NCI-H1092 (cell line): ENCODE data around the gene SYNDIG1.

Experiments used
- DNase-seq: peaks from one replicate; lab custom pipeline; 2025; lab: John Stamatoyannopoulos, UW

SYNDIG1 gene

DNA sequence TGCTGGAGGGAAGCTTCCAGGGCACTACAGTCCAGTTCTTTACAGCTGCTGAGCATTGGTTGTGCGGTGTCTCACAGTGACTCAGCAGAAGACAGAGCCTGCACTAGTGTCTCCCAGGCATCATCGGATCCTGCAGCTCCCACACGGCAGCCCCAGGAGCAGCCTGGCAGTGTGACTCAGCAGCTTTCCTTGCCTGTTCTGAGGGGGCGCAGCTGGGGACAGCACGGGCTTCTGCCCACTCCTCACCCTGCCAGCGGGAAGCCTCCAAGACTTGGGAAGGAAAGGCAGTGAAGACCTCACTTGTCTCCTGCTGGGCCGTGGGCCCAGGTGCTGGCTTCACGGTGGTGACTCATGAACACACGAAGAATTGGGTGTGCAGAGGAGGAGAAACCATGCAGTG lies 165.4 kb downstream of the SYNDIG1 start:
- no peak for DNase-seq

- no peak for DNase-seq
These were observed 167.2 kb downstream of the SYNDIG1 start for GRCh38 chr20:24636626-24637025.

DNA sequence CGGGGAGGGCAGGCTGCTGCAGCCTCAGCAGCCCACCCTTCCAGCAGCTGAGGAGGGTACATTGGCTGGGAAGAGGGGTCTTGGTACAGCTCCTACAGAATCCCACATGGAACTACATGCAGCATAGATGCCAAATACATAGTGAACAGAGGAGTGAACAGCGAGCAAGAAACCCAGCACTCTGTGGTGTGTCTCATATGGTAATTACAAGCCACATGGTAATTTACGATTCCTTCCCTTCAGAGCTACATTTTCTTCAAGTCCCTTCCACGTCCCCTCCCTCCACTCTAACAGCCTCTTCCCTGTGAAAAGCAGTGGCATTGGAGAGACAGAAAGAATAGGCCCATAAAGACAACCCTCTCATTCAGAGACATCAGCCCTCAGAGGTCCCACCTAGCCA lies 167.7 kb downstream of the SYNDIG1 start:
- DNase-seq, result no peak

GRCh38 chr20:24637941-24638340 lies 168.5 kb downstream of the SYNDIG1 start:
- no peak for DNase-seq

DNA sequence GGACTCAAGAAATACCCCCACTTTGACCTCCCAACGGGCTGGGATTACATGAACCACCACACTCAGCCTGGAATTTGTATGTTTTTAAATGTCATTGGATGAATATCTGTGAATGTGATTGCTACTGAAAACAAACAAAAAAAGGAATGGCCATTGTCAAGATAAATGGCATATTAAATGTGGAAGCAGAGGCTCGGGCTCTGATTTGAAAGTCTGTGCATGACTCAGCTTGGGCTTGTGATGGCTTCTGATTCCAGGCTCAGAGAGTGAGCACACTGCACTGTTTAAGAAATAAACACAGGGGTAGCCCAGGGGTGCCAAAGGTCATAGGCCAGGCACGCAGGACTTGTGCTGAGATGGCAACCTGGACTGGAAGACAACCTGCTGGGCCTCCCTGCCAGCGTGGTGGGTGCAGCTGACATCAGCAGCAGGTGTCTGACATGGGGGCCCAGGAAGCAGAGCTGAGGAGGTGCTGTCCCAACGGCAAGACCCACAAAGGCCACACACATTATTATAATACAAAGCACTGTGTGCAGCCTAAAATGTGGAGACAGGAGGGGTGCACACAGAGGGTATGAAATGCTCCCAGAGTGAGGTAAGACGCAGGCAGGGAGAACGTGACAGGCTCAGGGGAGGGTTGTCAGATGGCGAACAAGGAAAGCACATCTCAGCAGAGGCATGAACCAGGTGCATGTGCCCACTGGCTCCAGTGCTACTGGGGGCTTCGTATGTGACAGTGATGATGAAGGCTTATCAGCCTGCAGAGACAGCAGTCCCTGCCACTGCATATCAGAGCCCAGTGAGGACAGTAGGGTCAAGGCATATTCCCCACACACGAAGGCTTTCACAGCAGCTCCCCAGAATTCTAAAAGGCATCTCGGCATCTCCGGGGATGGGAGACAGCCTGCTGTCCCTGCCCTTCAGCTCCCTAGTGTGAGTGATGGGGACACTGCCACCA lies 169.4 kb downstream of the SYNDIG1 start:
- no peak for DNase-seq

DNA sequence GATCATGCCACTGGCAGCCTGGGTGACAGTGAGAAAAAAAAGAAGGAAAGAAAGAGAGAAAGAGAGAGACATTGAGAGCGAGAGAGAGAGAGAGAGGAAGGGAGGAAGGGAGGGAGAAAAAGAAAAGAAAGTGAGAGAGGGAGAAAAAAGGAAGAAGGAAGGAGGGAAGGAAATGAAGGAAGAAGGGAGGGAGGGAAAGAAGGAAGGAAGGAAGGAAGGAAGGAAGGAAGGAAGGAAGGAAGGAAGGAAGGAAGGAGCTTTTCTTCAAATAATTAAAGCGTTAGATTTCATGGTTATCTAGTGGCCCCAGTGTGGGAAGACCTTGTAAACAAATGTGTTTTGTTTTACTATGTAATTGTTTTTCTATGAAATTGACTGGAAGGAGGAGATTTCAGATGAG lies 170.8 kb downstream of the SYNDIG1 start:
- no peak for DNase-seq

- DNase-seq, result no peak
These were observed 171.3 kb downstream of the SYNDIG1 start for GRCh38 chr20:24640686-24641085.

GRCh38 chr20:24643731-24644626 lies 174.6 kb downstream of the SYNDIG1 start:
- DNase-seq, result no peak

- DNase-seq, result no peak
These were observed 176.9 kb downstream of the SYNDIG1 start for GRCh38 chr20:24646321-24646720.

DNA sequence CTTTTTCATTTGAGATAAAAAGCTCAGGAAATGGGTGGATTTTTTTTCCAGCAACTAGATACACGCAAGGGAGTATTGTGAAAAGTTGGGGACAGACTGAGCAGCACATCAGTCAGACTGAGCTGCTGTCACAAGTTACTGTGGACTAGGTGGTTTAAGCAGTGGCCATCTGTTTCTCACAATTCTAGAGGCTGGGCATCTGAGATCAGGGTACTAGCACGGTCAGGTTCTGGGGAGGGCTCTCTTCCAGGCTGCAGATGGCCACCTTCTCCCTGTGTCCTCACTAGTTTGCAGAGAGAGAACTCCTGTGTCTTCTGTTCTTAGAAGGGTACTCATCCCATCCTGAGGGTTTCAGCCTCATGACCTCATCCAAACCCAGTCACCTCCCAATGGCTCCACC lies 178.3 kb downstream of the SYNDIG1 start:
- DNase-seq, result no peak

GRCh38 chr20:24648481-24648880 lies 179.1 kb downstream of the SYNDIG1 start:
- DNase-seq, result no peak

DNA sequence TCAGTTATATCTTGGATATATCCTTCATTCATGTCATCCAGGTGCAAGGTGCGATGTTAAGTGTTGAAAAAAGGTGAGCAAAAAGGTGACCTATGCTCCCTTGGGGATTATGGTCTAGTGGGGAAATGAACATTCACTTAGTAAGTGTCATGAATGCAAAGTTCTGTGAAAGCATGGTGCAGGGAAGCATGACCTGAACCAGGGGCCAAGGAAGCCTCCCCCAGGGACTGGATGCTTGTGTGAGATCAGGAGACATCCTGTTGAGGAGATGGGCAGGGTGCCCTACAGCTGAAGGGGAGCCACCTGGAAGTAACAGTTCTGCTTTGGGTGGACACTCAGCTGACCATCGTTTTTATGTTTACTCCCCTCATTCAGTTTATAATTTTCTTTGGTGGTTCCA lies 179.5 kb downstream of the SYNDIG1 start:
- DNase-seq, result no peak

- DNase-seq, result no peak
These were observed 180.5 kb downstream of the SYNDIG1 start for GRCh38 chr20:24649787-24650490.

DNA sequence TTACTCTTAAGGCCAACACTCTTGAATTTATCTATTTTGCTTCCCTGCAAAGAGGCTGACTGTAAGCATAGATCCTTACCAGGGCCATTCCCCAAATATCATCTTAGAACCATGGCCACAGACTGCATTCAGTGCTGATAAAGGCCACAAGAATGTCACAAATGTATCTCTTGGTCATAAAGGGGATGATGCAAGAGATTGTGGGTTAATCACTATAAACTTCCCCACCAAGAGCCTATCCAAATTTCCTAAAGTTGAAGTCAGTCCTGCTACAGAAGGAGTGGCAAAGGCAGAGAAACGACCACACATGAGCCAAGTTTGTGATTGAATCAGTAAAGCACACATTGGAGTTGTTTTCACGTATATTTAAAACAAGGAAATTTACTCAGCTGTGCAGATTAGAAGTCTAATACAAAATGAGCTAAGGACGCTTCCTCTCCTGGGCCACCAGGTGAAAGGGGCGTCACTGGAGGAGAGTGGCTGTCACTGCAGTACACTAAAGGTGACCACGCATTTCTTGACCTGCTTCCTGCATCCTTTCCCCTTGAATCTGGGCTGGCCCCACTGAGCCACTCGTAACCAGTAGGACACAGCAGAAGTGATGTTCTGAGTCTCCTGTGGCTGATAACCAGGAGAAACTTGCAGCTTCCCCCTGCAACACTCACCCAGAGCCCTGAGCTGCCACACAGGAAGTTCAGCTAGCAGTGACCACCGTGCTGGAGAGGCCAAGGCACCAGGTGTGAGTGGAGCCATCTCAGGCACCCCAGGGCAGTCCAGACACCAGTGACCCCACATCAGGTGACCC lies 181.9 kb downstream of the SYNDIG1 start:
- no peak for DNase-seq

GRCh38 chr20:24651976-24652345 lies 182.5 kb downstream of the SYNDIG1 start:
- no peak for DNase-seq

DNA sequence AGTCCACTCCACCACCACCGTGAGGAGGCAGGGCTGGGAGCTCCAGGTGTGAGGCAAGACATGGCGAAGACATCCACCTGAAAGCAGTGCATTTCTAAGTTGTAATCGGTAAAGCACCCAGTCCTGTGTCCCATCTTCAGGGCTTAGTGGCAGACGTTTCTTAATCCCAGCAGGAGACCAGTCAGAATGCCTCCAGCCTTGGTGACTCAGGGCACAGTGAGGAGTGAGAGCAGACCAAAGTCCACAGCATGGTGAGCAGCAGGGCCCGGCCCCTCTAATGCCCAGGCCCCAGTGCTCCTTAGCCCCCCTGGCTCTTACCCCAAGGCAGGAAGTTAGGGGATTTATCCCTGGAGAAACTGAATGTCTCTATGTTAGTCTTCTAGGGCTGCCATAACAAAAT lies 183.9 kb downstream of the SYNDIG1 start:
- no peak for DNase-seq

DNA sequence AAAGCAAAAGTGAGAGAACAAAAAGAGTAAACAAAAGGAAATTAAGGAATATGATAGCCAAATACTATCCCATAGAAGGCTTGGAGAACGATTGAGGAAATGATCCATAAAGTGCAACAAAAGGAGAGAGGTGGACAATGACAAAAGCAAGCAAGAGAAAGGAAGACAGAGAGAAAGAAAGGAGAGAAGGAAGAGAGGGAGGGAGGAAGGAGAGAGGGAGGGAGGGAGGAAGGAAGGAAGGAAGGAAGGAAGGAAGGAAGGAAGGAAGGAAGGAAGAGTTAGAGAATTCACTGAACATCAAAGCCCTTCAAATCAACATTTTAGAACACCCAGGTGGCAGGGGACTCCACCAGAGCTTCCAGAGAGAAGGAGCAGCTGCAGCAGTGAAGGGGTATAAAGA lies 185.0 kb downstream of the SYNDIG1 start:
- DNase-seq, result no peak

- no peak for DNase-seq
These were observed 187.0 kb downstream of the SYNDIG1 start for GRCh38 chr20:24656391-24656790.

GRCh38 chr20:24657196-24657595 lies 187.8 kb downstream of the SYNDIG1 start:
- DNase-seq, result peak; percentile 7

DNA sequence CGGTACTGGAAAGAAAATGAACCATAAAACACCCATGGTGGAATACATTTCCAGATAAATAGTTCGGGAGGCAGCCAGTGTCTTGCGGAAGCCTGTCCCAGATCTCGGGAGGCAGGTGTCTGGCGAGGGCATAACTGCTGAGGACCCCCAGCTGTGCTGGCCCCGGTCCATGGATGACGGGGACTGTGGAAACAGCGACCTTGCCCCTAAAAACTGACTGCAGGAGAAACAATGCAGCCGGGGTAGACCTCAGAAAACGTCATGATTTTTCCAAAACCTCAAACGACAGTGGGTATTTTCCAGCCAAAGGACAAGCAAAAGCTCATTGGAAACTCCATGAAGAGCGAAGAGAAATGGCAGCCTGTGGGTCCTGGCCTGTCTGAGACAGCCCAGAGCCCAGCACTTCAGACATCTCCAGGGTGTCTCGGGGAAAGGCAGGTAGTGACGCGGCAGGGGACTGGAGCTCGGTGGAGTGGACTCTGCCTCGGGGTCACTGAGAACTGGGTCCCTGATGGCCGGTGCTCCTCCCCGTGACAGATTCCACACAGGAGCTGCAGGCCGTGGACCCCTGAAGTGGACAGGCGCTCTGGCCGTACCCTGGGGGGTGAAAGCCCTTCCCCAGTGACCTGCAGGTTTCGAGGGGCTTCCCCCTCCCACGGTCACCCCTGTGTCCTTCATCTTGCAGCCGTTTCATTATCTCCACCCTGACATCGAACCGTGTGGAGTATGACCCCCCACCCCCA lies 188.6 kb downstream of the SYNDIG1 start:
- DNase-seq, result peak; percentile 45
